CD4-positive, alpha-beta T cell treated with Interleukin-15 for 4 hours (primary cell): ENCODE measurements around the gene ALDH2.
"Not testable (repeated sequence)": the region's sequence is repeated elsewhere in the genome, so short reads cannot be mapped to it uniquely, and the experiment has no call there.

Source experiments
- DNase-seq: peaks from one replicate; pipeline ENCODE4 v3.0.0-alpha.2; 2020; ENCODE audit warnings: low spot score

Gene ALDH2

DNA sequence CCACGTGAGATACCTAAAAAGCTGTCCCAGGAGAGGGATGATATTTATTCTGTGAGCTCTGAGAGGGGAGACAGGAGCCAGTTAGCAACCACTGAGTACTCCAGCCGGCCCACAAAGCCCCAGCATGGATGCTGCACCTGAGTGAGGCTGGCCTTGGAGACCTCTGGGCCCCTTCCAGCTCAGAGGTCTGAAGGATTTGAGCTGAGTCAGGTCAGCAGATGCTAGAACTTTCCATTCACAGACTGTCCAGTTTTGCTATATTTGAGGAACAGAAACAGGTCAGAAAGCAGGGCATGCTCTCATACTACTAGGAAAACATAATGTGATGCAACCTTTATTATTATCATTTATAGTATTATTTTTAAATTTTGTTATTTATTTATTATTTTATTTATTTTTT is 60.3 kb downstream of the ALDH2 start:
- no peak for DNase-seq

DNA sequence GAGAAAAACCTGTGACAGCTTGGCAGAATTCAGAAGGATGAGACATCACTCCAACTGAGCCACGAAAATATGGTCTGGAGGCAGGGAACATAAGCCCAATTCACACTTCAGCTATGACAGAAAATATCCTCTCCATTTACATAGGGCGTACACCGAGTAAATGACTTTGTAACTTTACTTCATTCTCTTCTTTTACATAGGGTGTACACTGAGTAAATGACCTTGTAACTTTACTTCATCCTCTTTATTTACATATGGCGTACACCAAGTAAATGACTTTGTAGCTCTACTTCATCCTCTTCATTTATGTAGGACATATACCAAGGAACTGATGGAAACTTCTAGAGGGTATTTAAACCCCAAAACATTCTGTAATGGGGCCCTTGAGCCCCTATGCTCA is 61.2 kb downstream of the ALDH2 start:
- no peak for DNase-seq

DNA sequence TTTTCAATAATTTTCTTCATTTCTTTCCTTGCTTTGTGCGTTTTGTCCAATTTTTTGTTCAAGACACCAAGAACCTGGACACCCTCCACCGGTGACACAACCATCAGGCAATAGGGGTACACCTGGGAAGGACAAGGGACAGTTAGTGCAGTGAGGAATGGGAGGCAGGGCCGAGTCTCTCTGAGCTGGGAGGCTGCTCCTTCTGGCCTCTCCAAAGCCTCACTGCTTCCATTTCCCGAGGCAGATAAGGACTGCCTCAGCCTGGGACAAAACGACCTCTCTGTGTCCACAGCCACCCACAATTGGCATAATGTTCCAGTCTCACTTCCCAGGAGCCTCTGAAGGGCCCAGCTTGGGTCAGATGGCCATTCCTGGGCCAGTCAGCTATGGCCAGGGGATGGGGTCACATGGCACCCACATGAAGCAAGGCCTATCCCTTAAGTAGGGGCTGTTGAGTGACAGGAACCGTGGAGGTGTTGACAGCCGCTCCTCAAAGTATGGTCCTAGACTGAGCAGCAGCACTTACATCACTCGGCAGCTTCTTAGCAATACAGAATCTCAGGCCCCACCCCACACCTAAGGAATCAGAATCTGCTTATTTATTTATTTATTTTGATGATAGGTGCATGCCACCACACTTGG is 61.7 kb downstream of the ALDH2 start:
- DNase-seq: no peak

DNA sequence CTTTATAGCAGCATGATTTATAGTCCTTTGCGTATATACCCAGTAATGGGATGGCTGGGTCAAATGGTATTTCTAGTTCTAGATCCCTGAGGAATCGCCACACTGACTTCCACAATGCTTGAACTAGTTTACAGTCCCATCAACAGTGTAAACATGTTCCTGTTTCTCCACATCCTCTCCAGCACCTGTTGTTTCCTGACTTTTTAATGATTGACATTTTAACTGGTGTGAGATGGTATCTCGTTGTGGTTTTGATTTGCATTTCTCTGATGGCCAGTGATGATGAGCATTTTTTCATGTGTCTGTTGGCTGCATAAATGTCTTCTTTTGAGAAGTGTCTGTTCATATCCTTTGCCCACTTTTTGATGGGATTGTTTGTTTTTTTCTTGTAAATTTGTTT is 62.9 kb downstream of the ALDH2 start:
- not testable (repeated sequence) for DNase-seq

DNA sequence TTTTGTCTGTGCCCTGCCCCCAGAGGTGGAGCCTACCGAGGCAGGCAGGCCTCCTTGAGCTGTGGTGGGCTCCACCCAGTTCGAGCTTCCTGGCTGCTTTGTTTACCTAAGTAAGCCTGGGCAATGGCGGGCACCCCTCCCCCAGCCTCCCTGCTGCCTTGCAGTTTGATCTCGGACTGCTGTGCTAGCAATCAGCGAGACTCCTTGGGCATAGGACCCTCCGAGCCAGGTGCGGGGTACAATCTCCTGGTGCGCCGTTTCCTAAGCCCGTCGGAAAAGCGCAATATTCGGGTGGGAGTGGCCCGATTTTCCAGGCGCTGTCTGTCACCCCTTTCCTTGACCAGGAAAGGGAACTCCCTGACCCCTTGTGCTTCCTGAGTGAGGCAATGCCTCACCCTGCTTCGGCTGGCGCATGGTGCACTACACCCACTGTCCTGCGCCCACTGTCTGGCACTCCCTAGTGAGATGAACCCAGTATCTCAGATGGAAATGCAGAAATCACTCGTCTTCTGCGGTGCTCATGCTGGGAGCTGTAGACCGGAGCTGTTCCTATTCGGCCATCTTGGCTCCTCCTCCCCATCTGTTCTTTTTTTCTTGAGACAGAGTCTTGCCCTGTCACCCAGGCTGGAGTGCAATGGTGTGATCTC is 68.1 kb downstream of the ALDH2 start:
- DNase-seq: peak; percentile 3

DNA sequence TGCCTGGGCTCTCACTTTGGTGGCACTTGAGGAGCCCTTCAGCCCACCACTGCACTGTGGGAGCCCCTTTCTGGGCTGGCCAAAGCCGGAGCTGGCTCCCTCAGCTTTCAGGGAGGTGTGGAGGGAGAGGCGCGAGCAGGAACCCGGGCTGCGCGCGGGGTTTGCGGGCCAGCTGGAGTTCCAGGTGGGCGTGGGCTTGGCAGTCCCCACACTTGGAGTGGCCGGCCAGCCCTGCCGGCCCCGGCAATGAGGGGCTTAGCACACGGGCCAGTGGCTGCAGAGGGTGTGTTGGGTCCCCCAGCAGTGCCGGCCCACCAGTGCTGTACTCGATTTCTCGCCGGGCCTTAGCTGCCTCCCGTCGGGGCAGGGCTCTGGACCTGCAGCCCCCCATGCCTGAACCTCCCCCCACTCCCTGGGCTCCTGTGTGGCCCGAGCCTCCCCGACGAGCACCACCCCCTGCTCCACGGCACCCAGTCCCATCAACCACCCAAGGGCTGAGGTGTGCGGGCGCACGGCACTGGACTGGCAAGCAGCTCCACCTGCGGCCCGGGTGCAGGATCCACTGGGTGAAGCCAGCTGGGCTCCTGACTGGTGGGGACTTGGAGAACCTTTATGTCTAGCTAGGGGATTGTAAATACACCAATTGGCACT is 68.9 kb downstream of the ALDH2 start:
- DNase-seq: not testable (repeated sequence)

DNA sequence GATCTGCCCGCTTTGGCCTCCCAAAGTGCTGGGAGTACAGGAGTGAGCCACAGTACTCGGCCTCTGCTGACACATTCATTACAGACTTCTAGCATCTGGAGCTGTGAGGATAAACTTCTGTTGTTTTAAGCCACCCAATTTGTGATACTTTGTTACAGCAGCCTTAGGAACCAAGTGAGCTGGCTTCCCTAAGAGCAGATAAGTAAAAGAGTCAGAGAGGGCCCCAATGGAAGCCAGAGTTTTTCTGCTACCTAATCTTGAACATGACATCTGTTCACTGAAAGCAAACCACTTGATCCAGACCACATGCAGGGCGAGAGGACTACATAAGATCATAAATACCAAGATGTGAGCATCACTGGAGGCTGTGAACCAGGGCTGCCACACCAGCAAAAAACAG is 71.6 kb downstream of the ALDH2 start:
- DNase-seq: no peak

DNA sequence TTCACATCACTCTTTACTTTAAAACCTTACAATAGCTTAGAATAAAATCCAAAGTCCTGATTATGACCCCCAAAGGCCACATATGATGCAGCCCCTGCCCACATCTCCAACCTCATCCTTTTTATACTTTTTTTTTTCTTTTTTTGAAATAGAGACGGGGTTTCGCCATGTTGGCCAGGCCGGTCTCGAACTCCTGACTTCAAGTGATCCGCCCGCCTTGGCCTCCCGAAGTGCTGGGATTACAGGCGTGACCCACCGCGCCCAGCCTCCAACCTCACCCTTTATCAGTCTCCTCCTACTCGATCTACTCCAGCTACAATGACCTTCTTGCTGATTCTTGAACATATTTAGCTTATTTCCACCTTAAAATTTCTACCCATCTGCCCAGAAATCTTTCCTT is 74.1 kb downstream of the ALDH2 start:
- DNase-seq: no peak

DNA sequence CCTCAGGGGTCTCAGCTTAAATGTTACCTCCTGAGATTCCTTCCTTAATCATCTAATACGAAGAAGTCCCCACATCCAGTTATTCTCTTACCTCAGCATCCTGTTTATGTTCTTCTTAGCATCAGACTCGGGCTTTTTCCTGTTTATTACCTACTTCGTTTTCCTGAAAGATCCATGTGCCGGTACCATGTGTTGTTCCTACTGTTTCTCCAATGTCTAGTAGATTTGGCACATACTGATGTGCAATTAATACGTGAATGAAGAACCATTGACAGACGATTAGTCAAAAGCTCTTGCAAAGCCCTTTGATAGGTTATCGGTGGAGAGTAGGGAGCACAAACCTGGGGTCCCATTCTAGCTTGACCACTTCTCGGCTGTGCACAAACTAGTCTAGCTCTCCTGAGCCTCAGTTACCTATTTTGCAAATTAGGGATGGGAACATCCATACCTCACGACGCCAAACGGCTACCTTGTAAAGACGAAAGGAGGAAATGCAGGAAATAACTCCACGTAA is 74.6 kb downstream of the ALDH2 start:
- DNase-seq: no peak

DNA sequence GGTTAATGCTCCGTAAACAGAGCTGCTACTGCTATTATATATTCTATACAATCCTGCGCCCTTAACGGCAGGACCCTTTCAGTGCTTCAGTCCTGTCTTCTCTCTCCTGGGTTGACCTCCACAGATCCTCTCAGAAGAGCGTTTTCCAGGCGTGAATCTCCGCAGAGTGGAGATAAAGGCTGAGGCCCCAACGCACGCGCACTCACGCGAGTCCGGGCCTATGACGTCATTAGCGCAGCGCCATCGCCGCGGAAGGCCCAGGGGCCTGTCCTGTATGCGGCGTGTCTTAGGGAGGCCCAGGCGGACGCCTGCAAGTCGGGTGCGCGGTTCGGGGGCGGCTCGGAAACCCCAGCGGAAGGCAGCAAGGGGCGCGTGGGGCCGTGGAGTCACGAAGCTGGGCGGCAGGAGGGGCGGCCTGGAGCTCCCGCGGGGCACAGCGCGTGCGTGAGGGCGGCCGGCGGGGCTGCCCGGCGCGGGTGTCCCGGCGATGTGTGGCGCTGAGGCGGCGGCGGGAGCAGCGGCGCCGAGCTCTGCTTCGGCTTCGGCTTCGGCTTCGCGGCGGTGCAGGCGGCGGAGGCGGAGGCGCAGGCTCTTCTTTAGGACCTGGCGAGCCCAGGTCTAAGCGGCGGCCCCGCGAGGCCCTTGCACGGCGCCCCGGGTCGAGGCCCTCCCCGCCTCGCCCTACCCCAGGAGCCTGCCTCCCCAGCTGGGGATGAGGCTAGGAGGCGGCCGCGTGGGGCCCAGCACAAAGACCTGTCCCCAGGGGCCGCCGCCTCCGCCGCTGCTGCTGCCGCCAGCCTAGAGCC is 75.2 kb downstream of the ALDH2 start, which contains the start of gene MAPKAPK5:
Gene MAPKAPK5 (plus strand): TSS at position 479 of the 806 bp plus-strand sequence. CDS start 506 bp downstream, outside the sequence.
- DNase-seq: peak; percentile 97

DNA sequence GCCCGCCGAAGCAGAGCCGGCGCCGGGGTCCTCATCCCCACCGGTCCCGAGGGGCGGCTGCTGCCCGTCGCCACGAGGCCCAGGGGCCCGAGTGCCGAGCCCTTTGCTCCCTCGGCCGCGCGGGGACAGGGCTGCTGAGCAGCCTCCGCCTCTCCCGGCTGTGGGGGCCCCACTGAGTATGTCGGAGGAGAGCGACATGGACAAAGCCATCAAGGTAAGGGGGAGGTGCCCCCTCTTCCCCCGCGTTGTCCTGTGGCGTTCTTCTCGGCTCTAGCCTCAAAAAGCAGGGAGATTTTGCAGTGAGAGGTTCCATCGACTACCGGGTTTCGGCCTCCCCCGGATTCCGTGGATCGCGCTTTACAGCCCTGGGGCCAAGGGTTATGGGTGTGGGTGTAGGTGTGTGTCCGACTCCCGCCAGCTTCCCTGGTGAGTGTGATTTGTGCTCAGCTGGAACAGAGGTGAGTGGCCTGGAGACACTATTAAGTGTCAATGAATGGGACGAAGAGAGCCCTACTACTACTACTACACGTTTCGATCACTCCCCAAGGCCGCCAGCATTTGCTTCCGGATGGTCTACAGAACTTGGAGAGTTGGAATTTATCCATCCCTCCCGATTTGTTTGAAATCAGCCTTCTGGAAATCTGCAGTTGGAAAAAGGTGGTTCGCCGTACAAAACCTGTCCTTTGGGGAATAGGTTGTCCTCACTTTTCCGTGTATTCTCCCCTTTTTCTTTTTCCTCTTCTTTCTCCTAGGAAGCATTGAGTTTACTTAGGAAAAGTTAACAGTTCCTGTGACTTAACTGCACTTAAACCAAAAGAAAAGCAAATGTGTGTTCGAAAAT is 76.0 kb downstream of the ALDH2 start:
- peak; percentile 16 for DNase-seq

DNA sequence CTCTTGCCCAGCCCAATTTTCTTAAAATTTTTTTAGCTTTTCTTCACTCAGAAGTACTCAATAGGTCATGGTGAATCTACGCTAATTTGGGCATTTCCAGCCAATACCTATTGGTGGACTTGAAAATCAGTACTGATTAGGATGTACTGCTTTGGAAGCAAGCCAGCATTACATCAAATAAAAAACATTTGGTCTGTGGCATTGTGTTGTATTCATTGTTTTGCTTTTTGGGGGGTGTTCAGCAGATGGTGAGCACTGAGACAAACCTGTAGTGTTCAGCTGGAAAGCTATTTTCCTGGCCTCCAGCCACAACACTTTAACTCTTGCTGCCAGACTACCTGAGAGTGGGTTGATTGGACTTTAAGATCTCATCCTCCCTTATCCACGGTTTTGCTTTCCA is 79.3 kb downstream of the ALDH2 start:
- DNase-seq: no peak

DNA sequence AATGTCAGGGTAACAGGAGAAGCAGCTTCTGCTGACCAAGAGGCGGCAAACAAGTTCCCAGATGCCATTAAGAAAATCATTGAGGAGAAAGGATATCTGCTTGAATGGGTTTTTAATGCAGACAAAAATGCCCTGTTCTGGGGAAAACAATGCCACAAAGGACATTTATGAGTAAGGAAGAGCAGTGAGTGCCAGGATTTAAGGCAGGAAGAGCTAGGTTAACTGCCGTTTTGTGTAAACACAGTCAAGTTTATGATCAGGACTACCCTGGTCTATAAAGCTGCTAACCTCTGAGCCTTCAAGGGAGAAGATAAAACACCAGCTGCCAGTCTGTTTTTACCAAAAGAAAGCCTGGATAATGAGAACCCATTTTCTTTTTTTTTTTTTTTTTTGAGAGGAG is 83.8 kb downstream of the ALDH2 start:
- DNase-seq: no peak

DNA sequence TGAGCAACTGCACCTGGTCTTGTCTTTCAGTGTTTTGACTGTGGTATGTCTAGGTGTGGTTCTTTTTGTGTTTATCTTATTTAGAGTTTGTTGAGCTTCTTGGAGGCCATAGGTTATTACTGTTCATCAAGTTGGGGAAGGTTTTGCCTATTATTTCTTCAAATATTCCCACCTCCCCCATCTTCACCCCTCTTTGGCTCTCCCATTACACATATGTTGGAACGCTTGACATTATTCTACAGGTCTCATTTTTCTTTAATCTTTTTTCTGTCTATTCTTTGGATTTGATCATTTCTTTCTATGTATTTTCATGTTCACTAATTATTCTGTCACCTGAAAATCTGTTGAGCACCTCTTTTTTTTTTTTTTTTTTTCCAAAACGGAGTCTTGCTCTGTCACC is 91.5 kb downstream of the ALDH2 start:
- DNase-seq: no peak

DNA sequence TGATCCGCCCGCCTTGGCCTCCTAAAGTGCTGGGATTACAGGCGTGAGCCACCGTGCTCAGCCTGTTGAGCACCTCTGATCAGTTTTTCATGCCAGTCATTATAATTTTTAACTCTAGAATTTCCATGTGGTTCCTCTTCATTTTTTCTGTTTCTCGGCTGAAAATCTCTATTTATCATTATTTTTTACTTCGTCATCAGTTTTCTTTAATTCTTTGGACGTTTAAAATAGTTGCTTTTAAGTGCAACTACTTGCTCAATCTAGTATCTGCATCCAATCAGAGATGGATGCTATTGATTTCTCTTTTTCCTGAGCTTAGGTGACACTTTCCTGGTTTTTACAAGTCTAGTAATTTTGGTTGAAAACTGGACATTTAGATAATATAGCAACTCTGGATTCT is 92.0 kb downstream of the ALDH2 start:
- DNase-seq: no peak

DNA sequence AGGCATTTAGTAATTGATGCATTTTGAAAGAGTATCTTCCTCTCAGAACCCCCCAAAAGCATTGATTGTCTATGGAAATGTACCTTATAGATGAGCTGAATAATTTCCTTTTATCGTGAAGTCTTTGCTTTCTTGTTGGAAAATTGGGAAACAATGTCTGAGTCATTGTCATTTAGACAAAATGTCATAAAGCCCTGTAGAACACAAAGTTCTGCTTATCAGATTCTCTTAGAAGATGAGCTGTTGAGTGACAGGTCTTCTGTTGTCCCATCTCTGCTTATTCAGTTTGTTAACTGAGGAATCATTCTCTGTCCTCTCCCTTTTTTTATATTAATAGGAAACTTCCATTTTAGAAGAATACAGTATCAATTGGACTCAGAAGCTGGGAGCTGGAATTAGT is 98.2 kb downstream of the ALDH2 start:
- DNase-seq: no peak
